Suprapubic skin (tissue), 4 donors: ENCODE measurements around the gene IKBKG.

ENCODE experiments used
- CTCF ChIP-seq, 2 donors: fragments of 200-600 bp in 1 of 2; fragments of 450-650 bp in 1 of 2; sonication (generic) in 1 of 2; IDR thresholded peaks; one replicate each; pipeline ENCODE4 v1.5.1; 2016 to 2019; ENCODE audit warnings: antibody characterized with exemption in 2 of 2, mild to moderate bottlenecking in 1 of 2, moderate library complexity in 1 of 2
- EP300 ChIP-seq: sonication (generic); formaldehyde crosslinking; IDR thresholded peaks from one replicate; pipeline ENCODE4 v1.6.1; 2017; ENCODE audit warnings: antibody characterized with exemption
- POLR2A ChIP-seq, 2 donors: fragments of 450-650 bp; IDR thresholded peaks; one replicate each; pipeline ENCODE4 v1.6.1; 2017; ENCODE audit warnings: antibody characterized with exemption in 2 of 2, mild to moderate bottlenecking in 2 of 2, moderate library complexity in 2 of 2
- POLR2AphosphoS5 ChIP-seq, 3 donors: sonication (generic); formaldehyde crosslinking; IDR thresholded peaks; one replicate each; pipeline ENCODE4 v1.6.1; 2017; ENCODE audit warnings: antibody characterized with exemption in 3 of 3

- TF ChIP-seq POLR2A (IDR thresholded peaks at IDR 0.05), result no peak
- no peak for TF ChIP-seq CTCF (IDR thresholded peaks at IDR 0.05)
- TF ChIP-seq EP300, result no peak
- no peak for TF ChIP-seq POLR2AphosphoS5 (IDR thresholded peaks at IDR 0.05)
These were observed 49.0 kb downstream of the IKBKG start for GRCh38 chrX:154596290-154596929.
